Measurements from ENCODE around the gene ZNF512B.
"Not testable (repeated sequence)": the region's sequence is repeated elsewhere in the genome, so short reads cannot be mapped to it uniquely, and the experiment has no call there.

Gene ZNF512B

GRCh38 chr20:63937596-63937995, 32.1 kb downstream of the ZNF512B start:
- DNase-seq (ENCODE audit: insufficient read length, low spot score): no peak
- FAIRE-seq: no peak
- no peak for TF ChIP-seq POU2F2 (IDR thresholded peaks at IDR 0.05; ENCODE audit: low read depth, low read length)
- TF ChIP-seq PAX5 (IDR thresholded peaks at IDR 0.05; ENCODE audit: insufficient read depth, low read length, severe bottlenecking): no peak
- no peak for TF ChIP-seq POLR2AphosphoS5 (IDR thresholded peaks at IDR 0.05; ENCODE audit: low read depth, low read length)
- no peak for TF ChIP-seq TAF1 (IDR thresholded peaks at IDR 0.05; ENCODE audit: low read depth, low read length)
- no peak for TF ChIP-seq POLR2A (IDR thresholded peaks at IDR 0.05; ENCODE audit: low read depth, low read length)
- no peak for TF ChIP-seq SPI1 (IDR thresholded peaks at IDR 0.05; ENCODE audit: low read depth, low read length)

- TF ChIP-seq PAX5 (IDR thresholded peaks at IDR 0.05; ENCODE audit: insufficient read depth, low read length, severe bottlenecking) (no peak), TAF1 (IDR thresholded peaks at IDR 0.05; ENCODE audit: low read depth, low read length) (no peak), POLR2AphosphoS5 (IDR thresholded peaks at IDR 0.05; ENCODE audit: low read depth, low read length) (no peak), POU2F2 (IDR thresholded peaks at IDR 0.05; ENCODE audit: low read depth, low read length) (no peak), POLR2A (IDR thresholded peaks at IDR 0.05; ENCODE audit: low read depth, low read length) (no peak), SPI1 (IDR thresholded peaks at IDR 0.05; ENCODE audit: low read depth, low read length) (no peak)
- no peak for FAIRE-seq
- DNase-seq (ENCODE audit: insufficient read length, low spot score): no peak
Observed at GRCh38 chr20:63935447-63935846, 34.3 kb downstream of the ZNF512B start.

GRCh38 chr20:63934271-63935068, 35.3 kb downstream of the ZNF512B start:
- TF ChIP-seq TAF1 (IDR thresholded peaks at IDR 0.05; ENCODE audit: low read depth, low read length): no peak
- TF ChIP-seq SPI1 (IDR thresholded peaks at IDR 0.05; ENCODE audit: low read depth, low read length): no peak
- TF ChIP-seq PAX5 (IDR thresholded peaks at IDR 0.05; ENCODE audit: insufficient read depth, low read length, severe bottlenecking): no peak
- no peak for TF ChIP-seq POLR2AphosphoS5 (IDR thresholded peaks at IDR 0.05; ENCODE audit: low read depth, low read length)
- TF ChIP-seq POU2F2 (IDR thresholded peaks at IDR 0.05; ENCODE audit: low read depth, low read length): no peak
- TF ChIP-seq POLR2A (IDR thresholded peaks at IDR 0.05; ENCODE audit: low read depth, low read length): no peak
- no peak for DNase-seq (ENCODE audit: insufficient read length, low spot score)
- FAIRE-seq: no peak

- DNase-seq (ENCODE audit: insufficient read length, low spot score) (no peak), FAIRE-seq (no peak)
- TF ChIP-seq POLR2AphosphoS5 (IDR thresholded peaks at IDR 0.05; ENCODE audit: low read depth, low read length) (no peak), POU2F2 (IDR thresholded peaks at IDR 0.05; ENCODE audit: low read depth, low read length) (no peak), TAF1 (IDR thresholded peaks at IDR 0.05; ENCODE audit: low read depth, low read length) (no peak), POLR2A (IDR thresholded peaks at IDR 0.05; ENCODE audit: low read depth, low read length) (no peak), SPI1 (IDR thresholded peaks at IDR 0.05; ENCODE audit: low read depth, low read length) (no peak), PAX5 (IDR thresholded peaks at IDR 0.05; ENCODE audit: insufficient read depth, low read length, severe bottlenecking) (no peak)
Observed at GRCh38 chr20:63933646-63934045, 36.1 kb downstream of the ZNF512B start.

GRCh38 chr20:63932606-63933160, 37.0 kb downstream of the ZNF512B start:
- FAIRE-seq (no peak), DNase-seq (ENCODE audit: insufficient read length, low spot score) (no peak)
- TF ChIP-seq POU2F2 (IDR thresholded peaks at IDR 0.05; ENCODE audit: low read depth, low read length) (no peak), POLR2A (IDR thresholded peaks at IDR 0.05; ENCODE audit: low read depth, low read length) (no peak), PAX5 (IDR thresholded peaks at IDR 0.05; ENCODE audit: insufficient read depth, low read length, severe bottlenecking) (no peak), TAF1 (IDR thresholded peaks at IDR 0.05; ENCODE audit: low read depth, low read length) (no peak), SPI1 (IDR thresholded peaks at IDR 0.05; ENCODE audit: low read depth, low read length) (no peak), POLR2AphosphoS5 (IDR thresholded peaks at IDR 0.05; ENCODE audit: low read depth, low read length) (no peak)

GRCh38 chr20:63931735-63932134, 38.0 kb downstream of the ZNF512B start:
- DNase-seq (ENCODE audit: insufficient read length, low spot score) (no peak), FAIRE-seq (no peak)
- TF ChIP-seq TAF1 (IDR thresholded peaks at IDR 0.05; ENCODE audit: low read depth, low read length): no peak
- no peak for TF ChIP-seq POLR2AphosphoS5 (IDR thresholded peaks at IDR 0.05; ENCODE audit: low read depth, low read length)
- no peak for TF ChIP-seq SPI1 (IDR thresholded peaks at IDR 0.05; ENCODE audit: low read depth, low read length)
- no peak for TF ChIP-seq POU2F2 (IDR thresholded peaks at IDR 0.05; ENCODE audit: low read depth, low read length)
- no peak for TF ChIP-seq POLR2A (IDR thresholded peaks at IDR 0.05; ENCODE audit: low read depth, low read length)

GRCh38 chr20:63930971-63931553, 38.7 kb downstream of the ZNF512B start:
- no peak for FAIRE-seq
- DNase-seq (ENCODE audit: insufficient read length, low spot score): no peak

GRCh38 chr20:63929473-63929883, 40.3 kb downstream of the ZNF512B start:
- DNase-seq (ENCODE audit: insufficient read length, low spot score); FAIRE-seq: not testable (repeated sequence)

More at GRCh38 chr20:63930971-63931553, 38.7 kb downstream of the ZNF512B start:
- TF ChIP-seq POLR2A (IDR thresholded peaks at IDR 0.05; ENCODE audit: low read depth, low read length) (no peak), TAF1 (IDR thresholded peaks at IDR 0.05; ENCODE audit: low read depth, low read length) (no peak), POLR2AphosphoS5 (IDR thresholded peaks at IDR 0.05; ENCODE audit: low read depth, low read length) (no peak), POU2F2 (IDR thresholded peaks at IDR 0.05; ENCODE audit: low read depth, low read length) (no peak), SPI1 (IDR thresholded peaks at IDR 0.05; ENCODE audit: low read depth, low read length) (no peak), PAX5 (IDR thresholded peaks at IDR 0.05; ENCODE audit: insufficient read depth, low read length, severe bottlenecking) (no peak)

GRCh38 chr20:63929071-63929470, 40.7 kb downstream of the ZNF512B start:
- FAIRE-seq: no peak
- DNase-seq (ENCODE audit: insufficient read length, low spot score): no peak
- TF ChIP-seq TAF1 (IDR thresholded peaks at IDR 0.05; ENCODE audit: low read depth, low read length) (no peak), POLR2AphosphoS5 (IDR thresholded peaks at IDR 0.05; ENCODE audit: low read depth, low read length) (no peak), POLR2A (IDR thresholded peaks at IDR 0.05; ENCODE audit: low read depth, low read length) (no peak), PAX5 (IDR thresholded peaks at IDR 0.05; ENCODE audit: insufficient read depth, low read length, severe bottlenecking) (no peak), SPI1 (IDR thresholded peaks at IDR 0.05; ENCODE audit: low read depth, low read length) (no peak), POU2F2 (IDR thresholded peaks at IDR 0.05; ENCODE audit: low read depth, low read length) (no peak)
